HG02885 (cell line): Measurements from ENCODE around the gene CRYZ.
"Not testable (repeated sequence)": the region's sequence is repeated elsewhere in the genome, so short reads cannot be mapped to it uniquely, and the experiment has no call there.

Experiments
- ATAC-seq: cut with Tn5 transposase; IDR thresholded peaks from one replicate; pipeline ENCODE4 v1.9.1; 2021; ENCODE audit warnings: mild to moderate bottlenecking; ENCODE audit not compliant: unreplicated experiment, poor library complexity

CRYZ gene

GRCh38 chr1:74686928-74687327 is 45.9 kb downstream of the CRYZ start:
- ATAC-seq, result no peak

DNA sequence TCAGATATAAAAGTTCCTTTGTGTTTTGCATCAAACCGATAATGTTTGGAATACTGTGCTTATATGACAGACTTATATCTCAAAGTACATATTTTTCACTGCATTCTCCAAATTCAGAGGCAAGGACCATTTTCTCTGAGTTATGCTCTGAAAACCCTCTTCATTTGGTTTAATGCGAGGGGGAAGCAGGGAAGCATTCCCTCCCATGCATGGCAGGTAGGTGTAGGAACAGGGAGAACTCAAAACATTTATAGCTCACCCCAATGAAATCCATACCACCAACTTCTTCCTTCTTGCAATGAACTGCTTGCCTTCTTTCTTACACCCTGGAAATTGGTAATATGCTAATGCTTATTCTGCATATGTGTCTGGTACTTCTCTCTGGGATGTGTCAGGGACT is 48.5 kb downstream of the CRYZ start:
- no peak for ATAC-seq

DNA sequence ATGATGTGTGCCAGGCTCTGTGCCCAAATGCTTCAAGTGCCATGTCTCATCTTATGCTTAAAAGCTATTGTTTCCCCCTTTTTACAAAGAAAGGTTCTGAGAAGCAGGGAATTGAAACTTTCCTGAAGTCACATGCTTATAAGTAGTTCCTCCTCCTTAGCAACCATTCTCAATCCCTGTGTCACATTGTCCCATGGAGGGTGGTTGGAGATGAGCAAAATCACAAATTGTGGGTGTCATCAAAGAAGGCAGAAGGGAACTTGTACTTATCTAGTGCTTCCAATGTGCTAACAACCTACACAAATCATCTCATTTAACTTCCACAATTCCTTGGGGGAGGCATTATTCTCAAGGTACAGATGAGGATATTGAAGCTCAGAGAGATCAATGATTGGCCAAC is 49.2 kb downstream of the CRYZ start:
- ATAC-seq, result no peak

- no peak for ATAC-seq
These were observed 51.0 kb downstream of the CRYZ start for GRCh38 chr1:74681851-74682250.

- peak; percentile 88 for ATAC-seq
These were observed 51.4 kb downstream of the CRYZ start for GRCh38 chr1:74681449-74681848.

DNA sequence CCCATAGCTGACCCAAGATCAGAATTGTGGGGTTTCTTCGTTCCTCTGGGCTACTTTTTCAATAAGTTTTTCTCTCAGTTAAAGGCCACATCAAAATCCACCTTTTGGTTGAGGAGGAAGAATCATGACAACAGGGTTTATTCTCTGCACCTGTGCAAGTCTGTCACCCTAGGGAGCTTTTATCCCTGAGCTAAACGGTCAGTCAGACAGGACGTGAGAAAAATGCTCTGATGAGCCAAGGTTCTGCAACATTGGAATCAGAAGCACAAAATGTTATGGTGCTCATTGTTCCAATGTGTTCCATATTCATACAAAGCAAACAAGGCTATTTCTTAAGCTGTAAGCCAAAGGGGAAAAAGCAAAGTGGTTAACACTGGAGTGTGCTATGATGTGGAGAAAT is 51.8 kb downstream of the CRYZ start:
- ATAC-seq, result peak; percentile 40

- no peak for ATAC-seq
These were observed 53.0 kb downstream of the CRYZ start for GRCh38 chr1:74679811-74680210.

GRCh38 chr1:74677926-74678325 is 54.9 kb downstream of the CRYZ start:
- no peak for ATAC-seq

- peak; percentile 17 for ATAC-seq
These were observed 58.4 kb downstream of the CRYZ start for GRCh38 chr1:74674278-74675048.

- peak; percentile 69 for ATAC-seq
These were observed 59.3 kb downstream of the CRYZ start, which contains the start of gene ERICH3 for GRCh38 chr1:74673351-74674111. Gene ERICH3, minus strand, starts transcription at chr1:74673792. Its CDS starts 273 bp downstream, at chr1:74673519.

- not testable (repeated sequence) for ATAC-seq
These were observed 62.0 kb downstream of the CRYZ start for GRCh38 chr1:74670866-74671265.
